ENCODE data around the gene ATAD2B.

The ATAD2B gene

DNA sequence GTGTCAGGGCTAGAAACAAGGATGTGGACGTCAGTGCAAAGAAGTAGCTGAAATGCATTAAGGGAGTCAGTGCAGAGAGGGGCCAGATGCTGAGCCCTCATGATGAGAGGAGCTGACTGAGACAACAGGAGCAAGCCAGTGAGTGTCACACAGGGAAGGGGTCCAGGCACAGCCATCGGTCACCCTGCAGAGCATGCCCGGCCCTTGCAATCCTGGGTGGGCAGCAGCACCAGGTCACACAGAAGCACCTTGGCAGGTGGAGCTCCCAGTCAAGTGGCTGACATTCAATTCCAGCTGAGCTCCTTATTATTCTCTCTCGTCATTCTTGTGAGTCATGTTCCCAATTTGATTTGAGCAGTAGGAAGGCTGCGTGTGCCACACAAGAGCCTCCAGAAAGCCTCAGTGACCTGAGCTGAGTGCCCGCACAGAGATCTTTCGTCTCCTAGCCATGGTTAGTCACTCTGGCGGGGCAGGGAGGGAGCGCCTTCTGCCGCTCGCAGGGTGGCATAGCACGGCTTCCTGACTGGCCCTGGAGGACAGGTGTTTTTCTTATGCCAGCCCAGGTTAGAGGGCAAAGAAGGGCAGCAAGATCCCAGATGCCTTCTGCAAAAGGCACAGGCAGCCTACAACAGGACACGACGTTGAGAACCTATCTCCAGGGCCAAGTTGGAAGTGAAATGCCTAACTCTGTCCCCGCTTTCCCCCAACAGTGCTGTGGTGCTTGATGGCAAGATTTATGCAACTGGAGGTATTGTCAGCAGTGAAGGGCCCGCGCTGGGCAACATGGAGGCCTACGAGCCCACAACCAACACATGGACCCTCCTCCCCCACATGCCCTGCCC lies 220.9 kb downstream of the ATAD2B start:
- no peak for DNase-seq (ENCODE audit: low read depth in 2 of 3, low spot score in 2 of 3)

GRCh38 chr2:23703583-23704385 lies 223.1 kb downstream of the ATAD2B start:
- DNase-seq (ENCODE audit: low read depth in 2 of 3, low spot score in 2 of 3) = no peak

- no peak for DNase-seq (ENCODE audit: low read depth in 2 of 3, low spot score in 2 of 3)
Observed at GRCh38 chr2:23703037-23703582, 223.8 kb downstream of the ATAD2B start.

- DNase-seq (ENCODE audit: low read depth in 2 of 3, low spot score in 2 of 3) = no peak
Observed at GRCh38 chr2:23700627-23701026, 226.3 kb downstream of the ATAD2B start.

GRCh38 chr2:23699580-23699925 lies 227.4 kb downstream of the ATAD2B start:
- no peak for DNase-seq (ENCODE audit: low read depth in 2 of 3, low spot score in 2 of 3)

- no peak for DNase-seq (ENCODE audit: low read depth in 2 of 3, low spot score in 2 of 3)
Observed at GRCh38 chr2:23698721-23699579, 228.0 kb downstream of the ATAD2B start.
